ENCODE measurements around the gene SLC9A9. TPM values are rescaled to one million over a fixed set of nuclear protein-coding genes. Genes with fewer than 3 reads are reported as not detected.
A peak's percentile ranks its signal among the peaks of the same experiment; 100 is the strongest.

SLC9A9 gene
- total RNA-seq, 1 donor from 2014 or later, result 2.3 TPM

DNA sequence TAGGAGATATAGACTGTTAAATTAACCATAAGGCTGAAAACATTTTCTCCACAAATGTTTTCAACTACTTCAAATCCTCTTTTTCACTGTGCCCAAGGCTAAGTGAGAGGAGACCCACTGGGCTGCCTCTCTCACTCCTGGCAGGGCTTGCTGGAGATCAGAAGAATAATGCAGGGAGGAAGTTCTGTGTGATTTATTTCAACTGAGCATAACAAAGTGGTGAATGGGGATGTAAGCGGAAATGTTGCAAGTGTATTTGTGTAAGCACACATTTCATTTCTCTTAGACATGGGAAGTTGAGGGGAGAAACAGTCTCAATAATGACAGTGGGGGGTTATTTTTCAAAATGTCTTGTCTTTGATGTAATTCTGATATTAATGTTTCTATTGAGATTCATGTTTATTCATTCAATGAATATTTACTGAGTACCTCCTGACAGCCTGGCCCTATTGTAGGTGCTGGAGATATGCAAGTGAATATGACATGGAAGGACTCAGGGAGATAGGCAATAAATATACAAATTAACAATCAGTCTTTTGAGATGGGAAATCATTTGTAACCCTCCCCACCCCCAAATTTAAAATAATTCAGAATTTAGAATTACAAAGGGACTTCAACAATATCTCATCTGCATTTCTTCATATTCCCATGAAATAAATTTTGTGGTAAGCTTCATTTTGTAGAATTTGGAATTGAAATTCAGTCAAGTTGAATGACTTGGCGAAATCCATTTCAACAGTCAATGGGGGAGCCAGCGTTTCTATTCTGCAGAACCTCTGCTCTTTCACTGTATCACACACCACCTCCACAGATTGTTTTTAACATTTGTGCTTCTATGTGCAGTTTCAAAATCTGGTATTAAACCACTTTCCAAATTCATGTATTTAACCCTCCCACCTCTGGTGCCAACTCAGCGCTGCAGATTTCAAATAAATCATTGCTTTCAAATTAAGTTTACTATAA is 247.2 kb downstream of the SLC9A9 start:
- DNase-seq (ENCODE audit: low read depth, low spot score), result no peak

- DNase-seq (ENCODE audit: low read depth, low spot score), result no peak
Observed at GRCh38 chr3:143597774-143598652, 250.3 kb downstream of the SLC9A9 start.

DNA sequence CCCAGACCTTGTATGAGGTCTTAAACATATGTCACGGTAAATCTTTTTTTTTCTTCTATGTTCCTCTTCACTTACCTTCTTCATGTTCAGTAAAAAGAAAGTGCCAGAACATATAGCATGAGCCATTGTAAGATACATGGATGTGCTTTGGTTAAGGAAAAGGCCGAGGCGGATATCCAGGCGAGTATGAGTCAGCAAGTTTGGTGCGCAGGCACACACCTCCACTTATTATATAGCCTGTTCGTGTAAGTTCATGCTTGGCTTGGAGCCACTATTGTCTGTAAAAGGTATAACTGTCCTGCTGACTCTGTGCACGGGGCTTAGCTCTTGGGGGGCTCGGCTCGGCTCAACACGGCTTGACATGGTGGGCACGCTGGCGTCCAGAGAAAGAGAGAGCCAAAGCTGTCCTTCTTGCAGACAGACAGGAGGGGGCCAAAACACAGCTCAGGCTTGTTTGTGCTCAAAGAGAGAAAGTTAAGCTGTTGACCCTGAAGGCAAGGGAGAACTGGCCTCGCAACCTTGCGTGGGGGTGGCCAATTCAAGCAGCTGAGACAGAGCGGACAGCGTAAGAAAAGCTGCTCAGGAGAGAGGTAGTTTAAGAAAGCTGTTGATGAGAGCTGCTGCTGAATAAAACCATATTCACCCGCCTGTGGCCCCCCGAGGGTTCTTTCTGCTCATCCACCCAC is 251.2 kb downstream of the SLC9A9 start:
- no peak for DNase-seq (ENCODE audit: low read depth, low spot score)

- DNase-seq (ENCODE audit: low read depth, low spot score), result no peak
Observed at GRCh38 chr3:143595456-143596077, 252.7 kb downstream of the SLC9A9 start.

DNA sequence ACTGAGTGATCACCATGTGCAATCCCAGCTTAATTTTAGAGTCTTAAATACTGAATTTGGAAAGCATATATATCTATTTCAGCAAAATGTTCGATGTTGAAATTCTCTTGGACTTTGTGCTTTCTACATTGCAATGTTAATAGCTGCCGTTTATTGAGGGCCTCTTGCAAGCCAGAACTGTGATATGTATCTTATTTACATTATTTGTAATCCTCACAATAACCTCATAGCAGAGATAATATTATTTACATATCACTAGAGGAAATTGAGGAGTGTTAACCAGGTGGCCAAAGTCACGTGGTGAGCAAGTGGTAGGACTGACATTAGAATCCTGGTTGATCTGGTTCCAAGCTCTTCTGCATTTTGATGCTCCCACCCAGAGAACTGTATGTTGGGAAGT is 254.1 kb downstream of the SLC9A9 start:
- no peak for DNase-seq (ENCODE audit: low read depth, low spot score)

- no peak for DNase-seq (ENCODE audit: low read depth, low spot score)
Observed at GRCh38 chr3:143590660-143591059, 257.6 kb downstream of the SLC9A9 start.

DNA sequence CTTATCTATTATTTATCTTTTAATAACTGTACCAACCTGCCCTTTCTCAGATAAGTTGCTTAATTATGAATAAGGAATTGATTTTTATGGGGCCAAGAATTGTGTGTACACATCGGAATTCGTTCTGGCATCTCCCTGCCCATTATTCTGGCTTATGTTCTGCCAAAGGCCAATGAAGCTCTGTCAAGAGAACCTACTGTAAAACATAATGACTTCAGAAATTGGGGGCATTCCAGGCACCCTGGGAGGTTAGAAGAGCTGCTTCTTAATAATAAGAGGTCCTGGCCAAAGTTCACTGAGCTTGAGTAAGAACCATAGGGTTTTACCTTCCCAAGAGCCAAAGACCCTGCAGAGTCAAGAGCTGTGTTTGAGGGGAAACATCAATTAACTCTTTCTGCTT is 261.7 kb downstream of the SLC9A9 start:
- DNase-seq (ENCODE audit: low read depth, low spot score), result no peak

- no peak for DNase-seq (ENCODE audit: low read depth, low spot score)
Observed at GRCh38 chr3:143585720-143586456, 262.4 kb downstream of the SLC9A9 start.

DNA sequence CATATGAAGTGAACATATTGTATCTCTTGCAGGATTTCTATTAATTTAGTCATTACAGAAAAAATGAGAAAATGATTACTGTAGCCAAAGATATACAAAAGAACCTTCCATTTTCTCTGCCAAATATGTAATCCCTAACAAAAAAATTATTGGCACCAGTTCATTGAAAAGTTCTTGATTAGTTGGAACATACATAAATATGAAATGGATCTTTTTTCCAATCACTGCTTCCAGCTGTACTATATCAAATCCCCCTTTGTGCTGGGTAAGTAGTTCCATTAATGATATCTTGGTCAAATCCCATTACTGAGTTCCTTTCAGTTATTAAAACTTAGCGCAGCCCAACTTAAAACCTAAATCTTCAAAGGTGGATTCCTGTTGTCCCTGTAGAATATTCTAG is 263.8 kb downstream of the SLC9A9 start:
- DNase-seq (ENCODE audit: low read depth, low spot score), result no peak

GRCh38 chr3:143581972-143582722 is 266.1 kb downstream of the SLC9A9 start:
- no peak for DNase-seq (ENCODE audit: low read depth, low spot score)

GRCh38 chr3:143578810-143579435 is 269.3 kb downstream of the SLC9A9 start:
- DNase-seq (ENCODE audit: low read depth, low spot score), result no peak

GRCh38 chr3:143576568-143577270 is 271.5 kb downstream of the SLC9A9 start:
- peak; percentile 44 for DNase-seq (ENCODE audit: low read depth, low spot score)

- no peak for DNase-seq (ENCODE audit: low read depth, low spot score)
Observed at GRCh38 chr3:143574933-143575332, 273.3 kb downstream of the SLC9A9 start.

DNA sequence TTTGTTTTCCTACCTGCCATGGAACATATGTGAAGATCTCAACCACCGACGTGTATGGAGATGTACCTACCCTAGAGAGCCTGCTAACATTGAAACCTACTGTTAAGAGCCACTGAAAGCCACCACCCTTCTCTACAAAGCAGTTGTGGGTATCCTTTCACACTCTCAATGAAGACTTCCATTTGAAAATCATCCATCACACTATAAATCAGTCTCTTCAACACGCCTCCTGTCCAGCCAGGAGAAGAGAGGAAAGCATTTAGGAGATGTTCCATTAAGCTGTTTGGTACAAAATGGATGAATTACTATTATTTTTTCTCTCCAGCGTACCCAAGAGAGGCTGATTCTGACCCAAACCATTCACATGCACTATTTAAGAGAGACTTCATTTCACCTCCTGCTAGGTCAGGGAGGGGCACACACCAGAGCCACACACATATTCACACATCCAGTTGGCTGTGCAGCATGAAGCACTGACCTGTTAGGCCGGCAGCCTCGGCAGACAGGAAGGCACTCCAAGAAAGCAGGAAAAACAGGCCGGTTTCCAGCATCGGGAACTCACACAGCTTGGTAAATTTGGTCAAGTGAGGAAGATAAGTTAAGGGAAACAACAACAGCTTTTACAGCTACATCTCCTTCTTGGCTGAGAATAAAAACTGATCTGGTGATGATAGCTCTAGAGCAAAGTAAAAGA is 274.5 kb downstream of the SLC9A9 start:
- no peak for DNase-seq (ENCODE audit: low read depth, low spot score)

DNA sequence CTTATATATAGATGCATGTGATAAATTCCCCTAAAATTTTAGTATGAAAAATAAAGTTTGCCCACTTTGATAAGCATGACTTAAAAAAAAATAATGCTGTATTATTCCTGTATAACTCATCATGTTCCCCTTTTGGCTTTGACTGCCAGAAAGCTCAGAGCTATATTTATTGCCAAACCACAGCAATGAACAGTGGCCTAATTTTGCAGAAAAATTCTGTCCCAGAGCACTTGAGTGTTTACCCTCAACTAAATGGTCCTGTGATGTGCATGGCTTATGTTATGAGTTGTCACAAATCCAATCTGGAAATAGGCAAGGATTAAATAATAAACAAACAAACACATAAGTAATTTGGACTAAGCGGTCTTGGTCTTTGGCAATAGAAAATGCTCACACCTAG is 276.7 kb downstream of the SLC9A9 start:
- DNase-seq (ENCODE audit: low read depth, low spot score), result no peak

GRCh38 chr3:143567823-143568222 is 280.4 kb downstream of the SLC9A9 start:
- no peak for DNase-seq (ENCODE audit: low read depth, low spot score)

GRCh38 chr3:143565951-143566350 is 282.3 kb downstream of the SLC9A9 start:
- DNase-seq (ENCODE audit: low read depth, low spot score), result no peak

GRCh38 chr3:143563786-143564185 is 284.5 kb downstream of the SLC9A9 start:
- no peak for DNase-seq (ENCODE audit: low read depth, low spot score)

Data from pulmonary artery endothelial cell (primary cell).